ENCODE data around the gene CRYAB.
"Not testable (repeated sequence)": the region's sequence is repeated elsewhere in the genome, so short reads cannot be mapped to it uniquely, and the experiment has no call there.

The CRYAB gene

DNA sequence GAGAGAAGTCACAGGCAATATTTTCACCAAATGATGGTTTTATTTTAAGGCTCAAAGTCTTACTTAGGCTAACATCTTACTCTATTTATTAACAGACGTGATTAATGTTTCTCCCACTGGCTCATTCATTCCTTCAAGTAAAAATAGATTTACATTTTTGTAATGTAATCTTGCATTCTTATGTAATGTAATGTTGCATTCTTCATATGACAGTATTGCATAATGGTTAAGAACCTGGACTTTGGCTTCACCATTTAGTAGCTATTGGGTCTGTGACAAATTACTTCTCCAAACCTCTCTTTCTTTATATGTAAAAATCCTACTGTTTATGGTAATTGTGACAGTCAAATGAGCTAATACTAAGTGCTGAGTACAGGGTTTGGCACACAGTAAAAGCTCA, 22.3 kb upstream of the CRYAB start:
- Histone ChIP-seq H3K79me2 (ENCODE audit: control insufficient read depth, insufficient read depth, low read length, unreplicated experiment) (peaks cover 15% of the 10 kb centered on the region), H3K4me3 (ENCODE audit: low read depth, low read length) (no peak overlapping the region), H3K4me1 (ENCODE audit: control insufficient read depth, insufficient read depth, low read length, unreplicated experiment) (peaks cover 42% of the 10 kb centered on the region), H3K27ac (ENCODE audit: low read depth, low read length) (no peak overlapping the region), H2AFZ (ENCODE audit: low read length, unreplicated experiment) (no peak overlapping the region), H3K27me3 (ENCODE audit: insufficient read depth, low read length) (no peaks in the 10 kb centered on the region), H3K36me3 (ENCODE audit: insufficient read depth, low read length) (no peaks in the 10 kb centered on the region)

DNA sequence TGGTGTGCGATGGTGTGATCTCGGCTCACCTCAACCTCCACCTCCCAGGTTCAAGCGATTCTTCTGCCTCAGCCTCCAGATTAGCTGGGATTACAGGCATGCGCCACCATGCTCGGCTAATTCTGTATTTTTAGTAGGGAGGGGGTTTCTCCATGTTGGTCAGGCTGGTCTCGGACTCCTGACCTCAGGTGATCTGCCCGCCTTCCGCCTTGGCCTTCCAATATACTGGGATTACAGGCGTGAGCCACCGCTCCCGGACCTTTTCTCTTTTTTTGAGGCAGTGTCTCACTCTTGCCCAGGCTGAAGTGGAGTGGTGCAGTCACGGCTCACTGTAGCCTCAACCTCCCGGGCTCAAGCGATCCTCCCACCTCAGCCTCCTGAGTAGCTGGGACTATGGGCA, 21.6 kb upstream of the CRYAB start:
- peaks cover 36% of the 10 kb centered on the region for H3K4me1 ChIP-seq (ENCODE audit: control insufficient read depth, insufficient read depth, low read length, unreplicated experiment)
- H2AFZ ChIP-seq (ENCODE audit: low read length, unreplicated experiment); H3K4me3 ChIP-seq (ENCODE audit: low read depth, low read length); H3K27me3 ChIP-seq (ENCODE audit: insufficient read depth, low read length); H3K27ac ChIP-seq (ENCODE audit: low read depth, low read length); H3K36me3 ChIP-seq (ENCODE audit: insufficient read depth, low read length): not testable (repeated sequence)
- H3K79me2 ChIP-seq (ENCODE audit: control insufficient read depth, insufficient read depth, low read length, unreplicated experiment) = peaks cover 15% of the 10 kb centered on the region

DNA sequence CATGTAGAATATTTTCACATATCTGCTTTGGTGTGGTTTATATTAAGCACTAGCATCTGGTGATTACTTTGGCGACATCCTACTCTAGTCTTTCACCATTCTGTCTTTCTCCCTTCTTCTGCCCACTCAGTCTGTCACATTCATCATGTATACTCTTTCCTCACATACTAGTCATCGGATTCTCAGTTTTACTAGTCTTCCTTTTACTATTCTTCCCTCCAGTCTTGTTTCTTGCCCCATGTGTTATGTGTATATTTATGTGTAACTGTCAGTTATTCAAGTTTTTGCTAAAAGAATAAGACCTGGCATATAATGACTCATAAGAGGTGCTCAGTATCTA, 21.0 kb upstream of the CRYAB start:
- no peak overlapping the region for H3K4me3 ChIP-seq (ENCODE audit: low read depth, low read length)
- no peaks in the 10 kb centered on the region for H3K36me3 ChIP-seq (ENCODE audit: insufficient read depth, low read length)
- no peak overlapping the region for H2AFZ ChIP-seq (ENCODE audit: low read length, unreplicated experiment)
- peaks cover 30% of the 10 kb centered on the region for H3K4me1 ChIP-seq (ENCODE audit: control insufficient read depth, insufficient read depth, low read length, unreplicated experiment)
- peaks cover 9% of the 10 kb centered on the region for H3K79me2 ChIP-seq (ENCODE audit: control insufficient read depth, insufficient read depth, low read length, unreplicated experiment)
- 0 out of 2 replicates have a peak overlapping the region, but pooled peaks have one; percentile 6 for H3K27ac ChIP-seq (ENCODE audit: low read depth, low read length)
- H3K27me3 ChIP-seq (ENCODE audit: insufficient read depth, low read length) = no peaks in the 10 kb centered on the region

DNA sequence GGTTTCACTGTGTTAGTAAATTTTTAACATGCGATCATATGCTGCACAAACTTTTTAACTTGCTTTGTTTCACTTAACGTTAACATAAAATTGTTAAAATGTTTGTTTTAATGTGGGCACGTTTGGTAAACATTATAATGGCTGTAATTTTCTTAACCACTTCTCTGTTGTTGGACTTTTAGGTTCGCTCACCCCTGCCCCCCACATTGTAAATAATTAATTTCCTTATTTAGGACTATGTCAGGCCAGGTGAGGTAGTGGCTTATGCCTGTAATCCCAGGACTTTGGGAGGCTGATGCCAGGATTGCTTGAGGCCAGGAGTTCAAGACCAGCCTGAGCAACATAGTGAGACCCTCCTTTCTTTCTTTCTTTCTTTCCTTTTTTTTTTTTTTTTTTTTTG, 18.9 kb upstream of the CRYAB start:
- Histone ChIP-seq H3K36me3 (ENCODE audit: insufficient read depth, low read length) (no peaks in the 10 kb centered on the region), H3K4me3 (ENCODE audit: low read depth, low read length) (no peak overlapping the region), H3K4me1 (ENCODE audit: control insufficient read depth, insufficient read depth, low read length, unreplicated experiment) (peaks cover 28% of the 10 kb centered on the region), H3K79me2 (ENCODE audit: control insufficient read depth, insufficient read depth, low read length, unreplicated experiment) (peaks cover 4% of the 10 kb centered on the region), H3K27me3 (ENCODE audit: insufficient read depth, low read length) (no peaks in the 10 kb centered on the region), H2AFZ (ENCODE audit: low read length, unreplicated experiment) (no peak overlapping the region), H3K27ac (ENCODE audit: low read depth, low read length) (no peak overlapping the region)

GRCh38 chr11:111926505-111927391, 15.2 kb upstream of the CRYAB start:
- Histone ChIP-seq H3K27me3 (ENCODE audit: insufficient read depth, low read length) (no peaks in the 10 kb centered on the region), H2AFZ (ENCODE audit: low read length, unreplicated experiment) (peak overlapping the region; percentile 89), H3K36me3 (ENCODE audit: insufficient read depth, low read length) (no peaks in the 10 kb centered on the region), H3K4me1 (ENCODE audit: control insufficient read depth, insufficient read depth, low read length, unreplicated experiment) (peaks cover 35% of the 10 kb centered on the region), H3K27ac (ENCODE audit: low read depth, low read length) (peak overlapping the region; percentile 69), H3K4me3 (ENCODE audit: low read depth, low read length) (peak overlapping the region; percentile 77), H3K79me2 (ENCODE audit: control insufficient read depth, insufficient read depth, low read length, unreplicated experiment) (no peaks in the 10 kb centered on the region)

DNA sequence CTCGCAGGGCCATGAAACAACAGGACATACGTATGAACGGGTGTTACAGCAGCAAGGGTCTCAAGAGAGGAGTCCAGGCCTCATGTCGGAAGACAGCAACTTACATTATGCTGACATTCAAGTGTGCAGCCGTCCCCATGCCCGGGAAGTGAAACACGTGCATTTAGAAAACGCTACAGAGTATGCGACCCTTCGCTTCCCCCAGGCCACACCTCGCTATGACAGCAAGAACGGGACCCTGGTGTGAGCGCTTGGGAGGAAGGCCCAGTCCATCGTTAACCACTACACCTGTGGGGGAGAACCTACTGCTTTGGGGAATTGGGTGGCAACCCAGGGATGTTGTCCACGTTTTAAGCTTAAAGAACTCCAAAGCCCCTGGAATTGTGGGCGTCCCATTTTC, 14.4 kb upstream of the CRYAB start:
- Histone ChIP-seq H3K27me3 (ENCODE audit: insufficient read depth, low read length) (no peaks in the 10 kb centered on the region), H3K4me1 (ENCODE audit: control insufficient read depth, insufficient read depth, low read length, unreplicated experiment) (peaks cover 40% of the 10 kb centered on the region), H3K79me2 (ENCODE audit: control insufficient read depth, insufficient read depth, low read length, unreplicated experiment) (no peaks in the 10 kb centered on the region), H3K27ac (ENCODE audit: low read depth, low read length) (no peak overlapping the region), H2AFZ (ENCODE audit: low read length, unreplicated experiment) (no peak overlapping the region), H3K36me3 (ENCODE audit: insufficient read depth, low read length) (no peaks in the 10 kb centered on the region), H3K4me3 (ENCODE audit: low read depth, low read length) (peak overlapping the region; percentile 77)

GRCh38 chr11:111923951-111924350, 12.4 kb upstream of the CRYAB start:
- no peaks in the 10 kb centered on the region for H3K36me3 ChIP-seq (ENCODE audit: insufficient read depth, low read length)
- H3K27me3 ChIP-seq (ENCODE audit: insufficient read depth, low read length) = no peaks in the 10 kb centered on the region
- peaks cover 40% of the 10 kb centered on the region for H3K4me1 ChIP-seq (ENCODE audit: control insufficient read depth, insufficient read depth, low read length, unreplicated experiment)
- H3K79me2 ChIP-seq (ENCODE audit: control insufficient read depth, insufficient read depth, low read length, unreplicated experiment) = no peaks in the 10 kb centered on the region
- H3K4me3 ChIP-seq (ENCODE audit: low read depth, low read length) = peak overlapping the region; percentile 63; the same call in 1 of the 2 replicates
- H3K27ac ChIP-seq (ENCODE audit: low read depth, low read length) = peak overlapping the region; percentile 97
- H2AFZ ChIP-seq (ENCODE audit: low read length, unreplicated experiment) = peak overlapping the region; percentile 94

DNA sequence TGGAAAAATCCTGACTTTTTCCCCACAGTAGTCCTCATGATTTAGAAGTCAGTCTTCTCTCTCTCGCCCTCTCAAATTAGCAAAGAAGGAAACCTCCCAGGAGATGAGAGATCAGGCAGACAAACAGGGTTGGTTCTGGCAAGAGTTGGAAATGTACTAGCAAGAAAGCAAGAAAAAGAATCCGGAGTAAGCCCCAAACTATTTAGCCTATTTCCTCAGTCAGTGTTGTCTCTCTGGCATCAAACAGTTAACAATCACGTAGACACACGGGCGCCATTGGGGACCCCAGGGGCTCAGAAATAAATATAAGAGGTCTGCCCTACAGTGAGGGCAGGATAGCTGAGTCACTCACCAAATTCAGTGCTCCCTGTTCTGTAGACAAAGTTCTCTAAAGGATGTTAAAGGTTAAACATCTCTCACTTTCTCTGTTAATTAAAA, 11.8 kb upstream of the CRYAB start:
- Histone ChIP-seq H3K4me1 (ENCODE audit: control insufficient read depth, insufficient read depth, low read length, unreplicated experiment) (peaks cover 40% of the 10 kb centered on the region), H3K27ac (ENCODE audit: low read depth, low read length) (peak overlapping the region; percentile 97), H2AFZ (ENCODE audit: low read length, unreplicated experiment) (peak overlapping the region; percentile 94), H3K4me3 (ENCODE audit: low read depth, low read length) (peak overlapping the region; percentile 63), H3K27me3 (ENCODE audit: insufficient read depth, low read length) (no peaks in the 10 kb centered on the region), H3K79me2 (ENCODE audit: control insufficient read depth, insufficient read depth, low read length, unreplicated experiment) (no peaks in the 10 kb centered on the region), H3K36me3 (ENCODE audit: insufficient read depth, low read length) (no peaks in the 10 kb centered on the region)

DNA sequence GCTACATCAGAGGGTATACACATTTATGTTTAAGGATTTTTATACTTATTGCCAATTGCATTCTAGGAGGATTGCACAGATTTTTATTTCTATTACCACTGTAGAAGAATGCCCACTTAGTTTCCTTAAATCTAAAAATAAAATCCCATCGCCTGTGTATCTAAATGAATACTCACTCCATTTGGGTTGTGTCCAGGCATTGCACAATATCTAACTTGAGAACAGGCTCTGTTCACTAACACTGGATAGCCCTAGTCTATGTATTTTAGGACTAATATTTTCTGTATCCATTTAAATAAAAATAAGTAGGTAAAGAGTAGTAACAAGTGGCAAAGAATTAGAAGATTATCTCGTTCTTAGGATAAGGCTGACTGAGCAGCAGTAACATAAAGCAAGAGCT, 11.2 kb upstream of the CRYAB start:
- H3K27me3 ChIP-seq (ENCODE audit: insufficient read depth, low read length) = no peaks in the 10 kb centered on the region
- peak overlapping the region; percentile 94 for H2AFZ ChIP-seq (ENCODE audit: low read length, unreplicated experiment)
- H3K4me3 ChIP-seq (ENCODE audit: low read depth, low read length) = peak overlapping the region; percentile 63
- peaks cover 43% of the 10 kb centered on the region for H3K4me1 ChIP-seq (ENCODE audit: control insufficient read depth, insufficient read depth, low read length, unreplicated experiment)
- no peaks in the 10 kb centered on the region for H3K79me2 ChIP-seq (ENCODE audit: control insufficient read depth, insufficient read depth, low read length, unreplicated experiment)
- H3K27ac ChIP-seq (ENCODE audit: low read depth, low read length) = peak overlapping the region; percentile 97
- no peaks in the 10 kb centered on the region for H3K36me3 ChIP-seq (ENCODE audit: insufficient read depth, low read length)

GRCh38 chr11:111921541-111922230, 10.1 kb upstream of the CRYAB start:
- no peaks in the 10 kb centered on the region for H3K79me2 ChIP-seq (ENCODE audit: control insufficient read depth, insufficient read depth, low read length, unreplicated experiment)
- no peaks in the 10 kb centered on the region for H3K36me3 ChIP-seq (ENCODE audit: insufficient read depth, low read length)
- H3K27me3 ChIP-seq (ENCODE audit: insufficient read depth, low read length) = no peaks in the 10 kb centered on the region
- no peak overlapping the region for H3K4me3 ChIP-seq (ENCODE audit: low read depth, low read length)
- peaks cover 43% of the 10 kb centered on the region for H3K4me1 ChIP-seq (ENCODE audit: control insufficient read depth, insufficient read depth, low read length, unreplicated experiment)
- no peak overlapping the region for H2AFZ ChIP-seq (ENCODE audit: low read length, unreplicated experiment)
- peak overlapping the region; percentile 97; the same call in 1 of the 2 replicates for H3K27ac ChIP-seq (ENCODE audit: low read depth, low read length)

GRCh38 chr11:111920908-111921307, 9.3 kb upstream of the CRYAB start:
- H3K27me3 ChIP-seq (ENCODE audit: insufficient read depth, low read length) = no peaks in the 10 kb centered on the region
- peaks cover 36% of the 10 kb centered on the region for H3K4me1 ChIP-seq (ENCODE audit: control insufficient read depth, insufficient read depth, low read length, unreplicated experiment)
- no peak overlapping the region for H3K27ac ChIP-seq (ENCODE audit: low read depth, low read length)
- H2AFZ ChIP-seq (ENCODE audit: low read length, unreplicated experiment) = no peak overlapping the region
- H3K79me2 ChIP-seq (ENCODE audit: control insufficient read depth, insufficient read depth, low read length, unreplicated experiment) = no peaks in the 10 kb centered on the region
- no peaks in the 10 kb centered on the region for H3K36me3 ChIP-seq (ENCODE audit: insufficient read depth, low read length)
- H3K4me3 ChIP-seq (ENCODE audit: low read depth, low read length) = no peak overlapping the region

Measured in ACC112 (cell line).